ENCODE measurements around the gene TUBA1B.
A peak's percentile ranks its signal among the peaks of the same experiment; 100 is the strongest.

TUBA1B gene

GRCh38 chr12:49089821-49090773 lies 41.1 kb downstream of the TUBA1B start:
- peak; percentile 74 for DNase-seq

GRCh38 chr12:49088932-49089330 lies 42.3 kb downstream of the TUBA1B start:
- no peak for DNase-seq

GRCh38 chr12:49088150-49088931 lies 42.9 kb downstream of the TUBA1B start:
- DNase-seq: peak; percentile 86

GRCh38 chr12:49086116-49086515 lies 45.1 kb downstream of the TUBA1B start:
- DNase-seq: no peak

GRCh38 chr12:49084438-49084837 lies 46.8 kb downstream of the TUBA1B start:
- no peak for DNase-seq

GRCh38 chr12:49079793-49080192 lies 51.4 kb downstream of the TUBA1B start:
- peak; percentile 68 for DNase-seq
